HL-60/S4 treated with retinoic acid at 250 ng/mL for 4 days and 3 days (cell line): Measurements from ENCODE around the gene APBB1.

Experiments
- in situ Hi-C: fragments of 300-500 bp; cut with MboI; formaldehyde crosslinking; loops from 2 replicates; pipeline ENCODE4 v1.7.0; 2022; ENCODE audit warnings: low sequenced_read_pairs

Gene APBB1

DNA sequence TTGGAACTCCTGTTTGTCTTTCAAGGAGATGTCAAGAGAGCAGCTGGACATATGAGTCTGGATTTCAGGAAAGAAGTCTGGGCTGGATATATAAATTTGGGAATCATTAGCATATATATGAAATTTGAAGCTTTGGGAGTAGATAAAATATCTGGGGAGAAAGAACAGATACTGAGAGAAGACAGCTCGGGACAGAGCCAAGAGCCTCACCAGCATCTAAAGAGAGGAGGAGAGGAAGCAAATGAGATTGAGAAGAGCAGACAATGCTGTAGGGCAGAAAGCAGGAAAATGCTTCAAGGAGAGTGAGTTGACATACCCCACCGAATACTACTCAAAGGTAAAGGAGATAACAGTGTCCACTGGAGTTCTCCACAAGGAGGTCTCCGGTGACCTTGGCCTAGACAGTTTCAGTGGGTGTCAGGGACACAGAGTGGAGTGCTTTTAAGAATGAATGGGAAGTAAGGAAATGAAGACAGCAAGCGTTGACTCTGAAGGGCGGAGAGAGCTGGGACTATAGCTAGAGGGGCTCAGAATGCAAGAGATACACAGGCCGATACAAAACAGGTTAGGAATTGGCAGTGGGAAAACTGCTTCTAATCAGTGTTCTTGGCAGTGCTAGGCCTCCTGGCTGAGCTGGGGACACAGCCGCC is 862 bp downstream of the APBB1 start:
- in situ Hi-C loops, result no loop called here

DNA sequence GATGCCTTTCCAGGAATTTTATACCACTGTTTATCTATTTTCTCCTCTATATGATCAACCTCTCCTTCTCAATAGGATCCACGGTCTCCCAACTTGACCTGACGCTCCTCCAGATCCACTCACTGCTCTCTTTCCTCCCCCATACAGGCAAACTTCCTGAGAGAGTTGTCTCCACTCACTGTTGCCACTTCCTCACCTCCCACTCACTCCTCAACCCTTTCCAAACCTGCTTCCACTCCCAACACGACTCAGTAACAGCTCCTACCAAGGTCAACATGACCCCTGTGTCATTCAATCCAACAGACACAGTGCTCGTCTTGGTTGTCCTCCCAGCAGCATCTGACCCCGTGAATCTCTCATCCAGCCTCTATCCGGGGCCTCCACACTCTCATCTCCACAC is 3.1 kb downstream of the APBB1 start:
- in situ Hi-C loops, result no loop called here

- in situ Hi-C loops, result no loop called here
Observed at GRCh38 chr11:6414874-6415328, 4.0 kb downstream of the APBB1 start.

DNA sequence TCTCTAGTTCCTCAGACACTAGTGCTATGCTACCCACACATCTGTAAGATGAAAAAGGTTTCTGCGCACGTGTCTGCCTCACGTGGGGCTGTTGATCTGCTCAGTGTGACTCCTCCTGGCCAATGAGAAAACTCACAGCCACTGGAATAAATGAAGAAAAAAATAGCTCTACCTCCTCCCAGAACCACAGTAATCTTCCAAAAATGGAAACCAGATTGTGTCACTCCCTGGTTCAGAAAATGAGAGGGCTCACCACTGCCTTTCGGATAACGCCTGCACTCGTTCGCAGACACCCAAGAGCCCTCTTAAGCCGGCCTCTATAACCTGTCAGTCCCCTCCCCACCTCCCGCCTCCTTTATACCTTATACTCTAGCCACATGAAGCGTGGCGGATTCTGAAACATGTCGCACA is 5.1 kb downstream of the APBB1 start:
- in situ Hi-C loops, result no loop called here

GRCh38 chr11:6411594-6412031 is 7.3 kb downstream of the APBB1 start:
- in situ Hi-C loops, result no loop called here

- in situ Hi-C loops, result no loop called here
Observed at GRCh38 chr11:6410695-6411430, 8.0 kb downstream of the APBB1 start.

- in situ Hi-C loops, result no loop called here
Observed at GRCh38 chr11:6406370-6406769, 12.5 kb downstream of the APBB1 start.

GRCh38 chr11:6405846-6406245 is 13.0 kb downstream of the APBB1 start:
- in situ Hi-C loops, result no loop called here

- in situ Hi-C loops, result no loop called here
Observed at GRCh38 chr11:6405052-6405667, 13.7 kb downstream of the APBB1 start.

DNA sequence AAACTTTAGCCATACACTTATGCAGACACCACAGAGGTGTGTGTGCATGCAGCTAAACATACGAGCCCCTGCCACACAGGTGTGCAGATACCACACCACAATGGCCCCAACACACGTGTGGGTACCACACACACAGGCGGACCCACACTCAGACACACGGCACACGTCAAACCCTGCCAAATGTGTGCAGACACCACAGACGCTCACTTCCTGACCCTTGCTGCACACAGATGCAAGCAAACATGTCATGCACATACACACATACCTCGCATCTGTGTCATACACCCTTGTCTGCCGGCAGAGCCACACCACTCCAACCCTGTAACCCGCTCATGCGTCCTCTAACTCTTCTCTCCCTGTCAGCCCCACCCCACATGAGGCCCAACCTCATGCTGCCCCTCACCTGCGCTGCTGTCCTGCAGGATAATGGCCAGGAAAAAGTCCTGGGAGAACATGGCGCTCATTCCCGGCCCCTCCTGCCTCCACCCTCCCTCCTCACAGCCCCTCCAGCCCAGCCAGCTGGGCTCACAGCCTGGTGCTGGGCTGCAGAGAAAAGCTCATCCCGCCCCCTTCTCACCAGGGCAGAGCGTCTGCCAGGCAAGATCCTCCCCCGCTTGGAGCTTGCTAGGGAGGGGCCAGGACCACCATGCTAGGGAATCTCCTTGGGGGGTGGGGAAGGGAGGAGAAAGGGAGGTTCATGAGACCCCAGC is 14.4 kb downstream of the APBB1 start:
- in situ Hi-C loops, result no loop called here

DNA sequence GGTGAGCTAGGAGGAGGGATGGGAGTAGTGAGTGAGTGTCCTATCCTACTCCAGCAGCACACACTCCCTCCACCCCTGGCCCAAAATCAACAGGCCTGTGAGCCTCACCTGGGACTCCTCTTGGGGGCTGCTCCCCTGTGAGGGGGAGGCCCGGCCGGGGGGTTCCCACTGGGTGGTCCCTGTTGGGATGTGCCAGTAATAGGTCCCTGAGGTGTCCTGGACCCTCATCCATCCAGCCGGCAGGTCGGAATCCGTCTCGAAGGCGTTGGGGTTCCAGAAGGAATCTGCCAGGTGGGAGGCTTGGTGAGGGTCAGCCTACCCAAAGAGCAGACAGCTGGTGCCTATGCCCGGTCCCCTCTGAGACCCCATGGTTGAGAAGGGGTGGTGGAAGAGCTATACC is 15.4 kb downstream of the APBB1 start:
- in situ Hi-C loops, result no loop called here

DNA sequence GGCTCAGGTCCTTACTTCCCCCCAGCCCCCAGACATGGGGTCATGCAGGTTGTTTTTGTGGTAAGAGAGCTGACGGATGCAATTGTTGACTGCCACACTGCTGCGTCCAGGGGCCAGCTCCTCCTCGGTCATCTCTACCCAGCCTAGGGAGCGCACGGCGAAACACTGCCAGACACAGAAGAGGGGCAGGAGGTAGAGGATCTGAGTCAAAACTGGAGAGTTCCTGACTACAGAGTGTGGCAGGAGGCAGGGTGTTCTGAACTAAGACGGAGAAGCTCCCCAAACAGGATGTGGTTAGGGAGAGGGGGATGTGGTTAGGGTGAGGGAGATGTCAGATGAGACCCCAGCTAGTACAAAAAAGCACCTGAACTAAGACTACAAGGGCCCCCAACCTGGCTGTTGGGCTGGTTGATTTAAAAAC is 16.3 kb downstream of the APBB1 start:
- in situ Hi-C loops, result no loop called here

GRCh38 chr11:6402061-6402470 is 16.8 kb downstream of the APBB1 start:
- in situ Hi-C loops, result no loop called here

- in situ Hi-C loops, result no loop called here
Observed at GRCh38 chr11:6401464-6401863, 17.4 kb downstream of the APBB1 start.

- in situ Hi-C loops, result no loop called here
Observed at GRCh38 chr11:6400431-6401345, 18.2 kb downstream of the APBB1 start.

- in situ Hi-C loops, result no loop called here
Observed at GRCh38 chr11:6397636-6398035, 21.3 kb downstream of the APBB1 start.

GRCh38 chr11:6397156-6397555 is 21.7 kb downstream of the APBB1 start:
- in situ Hi-C loops, result no loop called here

DNA sequence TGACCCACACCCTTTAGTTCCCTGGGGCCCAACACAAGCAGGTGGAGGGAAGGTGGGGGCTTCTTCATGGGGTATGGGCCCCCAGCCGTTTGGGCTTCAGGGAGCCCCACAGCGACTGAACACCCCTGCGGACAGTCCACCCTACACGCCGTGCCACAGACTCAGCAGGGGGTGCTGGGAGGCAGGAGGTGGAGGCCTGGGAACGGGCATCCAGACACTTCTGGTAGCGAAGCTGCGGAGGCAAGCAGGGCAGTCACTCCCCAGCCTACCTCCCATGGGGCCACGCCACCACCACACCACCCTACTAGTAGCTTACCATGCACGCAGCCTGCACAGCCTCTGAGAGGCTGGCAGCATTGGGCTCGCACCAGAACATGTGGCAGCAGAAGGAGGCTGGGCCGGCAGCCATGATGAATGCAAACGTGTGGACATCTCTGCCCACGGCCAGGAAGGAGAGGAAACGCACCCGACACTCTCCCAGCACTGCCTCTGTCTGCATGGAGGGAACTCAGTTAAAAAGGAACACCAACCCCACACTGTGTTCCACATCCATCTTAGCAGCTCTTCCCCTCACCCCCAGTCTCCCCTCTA is 23.3 kb downstream of the APBB1 start:
- in situ Hi-C loops, result no loop called here

DNA sequence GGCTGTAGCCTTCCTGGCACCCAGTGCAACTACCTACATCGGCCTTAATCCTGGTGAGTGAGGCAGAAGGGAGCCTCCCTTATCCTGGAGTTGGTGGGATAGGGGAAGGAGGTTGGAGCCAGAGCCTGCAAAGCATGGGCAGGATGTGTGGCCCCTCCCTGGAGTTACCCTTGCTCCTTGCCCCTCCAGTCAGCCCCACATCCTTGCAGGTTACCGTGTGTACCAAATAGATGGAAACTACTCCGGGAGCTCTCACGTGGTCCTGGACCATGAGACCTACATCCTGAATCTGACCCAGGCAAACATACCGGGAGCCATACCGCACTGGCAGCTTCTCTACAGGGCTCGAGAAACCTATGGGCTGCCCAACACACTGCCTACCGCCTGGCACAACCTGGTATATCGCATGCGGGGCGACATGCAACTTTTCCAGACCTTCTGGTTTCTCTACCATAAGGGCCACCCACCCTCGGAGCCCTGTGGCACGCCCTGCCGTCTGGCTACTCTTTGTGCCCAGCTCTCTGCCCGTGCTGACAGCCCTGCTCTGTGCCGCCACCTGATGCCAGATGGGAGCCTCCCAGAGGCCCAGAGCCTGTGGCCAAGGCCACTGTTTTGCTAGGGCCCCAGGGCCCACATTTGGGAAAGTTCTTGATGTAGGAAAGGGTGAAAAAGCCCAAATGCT is 24.8 kb downstream of the APBB1 start:
- in situ Hi-C loops, result no loop called here
